Measurements from ENCODE around the gene DISC1.

DNA sequence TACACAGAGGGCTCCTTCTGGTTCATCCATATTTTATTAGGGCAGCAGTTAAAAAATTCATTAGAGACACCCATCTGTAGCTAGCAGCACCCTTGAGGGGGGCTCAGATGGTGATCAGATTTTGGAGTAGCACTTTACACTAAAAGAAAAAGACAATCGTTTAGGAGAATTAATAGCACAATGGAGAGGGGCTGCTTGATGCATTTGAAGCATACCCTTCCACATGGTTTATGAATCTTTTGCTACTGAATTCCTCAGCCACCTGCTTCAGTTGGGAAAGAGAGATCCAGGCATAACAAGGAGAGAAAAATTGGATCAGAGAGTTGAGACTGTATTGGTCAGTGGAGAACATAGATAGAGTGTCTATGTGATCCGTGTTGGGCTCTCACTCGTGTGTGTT lies 54.4 kb downstream of the DISC1 start:
- TF ChIP-seq, protein P1, sequence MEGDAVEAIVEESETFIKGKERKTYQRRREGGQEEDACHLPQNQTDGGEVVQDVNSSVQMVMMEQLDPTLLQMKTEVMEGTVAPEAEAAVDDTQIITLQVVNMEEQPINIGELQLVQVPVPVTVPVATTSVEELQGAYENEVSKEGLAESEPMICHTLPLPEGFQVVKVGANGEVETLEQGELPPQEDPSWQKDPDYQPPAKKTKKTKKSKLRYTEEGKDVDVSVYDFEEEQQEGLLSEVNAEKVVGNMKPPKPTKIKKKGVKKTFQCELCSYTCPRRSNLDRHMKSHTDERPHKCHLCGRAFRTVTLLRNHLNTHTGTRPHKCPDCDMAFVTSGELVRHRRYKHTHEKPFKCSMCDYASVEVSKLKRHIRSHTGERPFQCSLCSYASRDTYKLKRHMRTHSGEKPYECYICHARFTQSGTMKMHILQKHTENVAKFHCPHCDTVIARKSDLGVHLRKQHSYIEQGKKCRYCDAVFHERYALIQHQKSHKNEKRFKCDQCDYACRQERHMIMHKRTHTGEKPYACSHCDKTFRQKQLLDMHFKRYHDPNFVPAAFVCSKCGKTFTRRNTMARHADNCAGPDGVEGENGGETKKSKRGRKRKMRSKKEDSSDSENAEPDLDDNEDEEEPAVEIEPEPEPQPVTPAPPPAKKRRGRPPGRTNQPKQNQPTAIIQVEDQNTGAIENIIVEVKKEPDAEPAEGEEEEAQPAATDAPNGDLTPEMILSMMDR (IDR thresholded peaks at IDR 0.05), result no peak
- no peak for TF ChIP-seq POLR2A (IDR thresholded peaks at IDR 0.05)
